Retinal pigment epithelial cell (primary cell): ENCODE data around the gene DCLK1.

Experiments used
- DNase-seq: peaks from one replicate; pipeline ENCODE4 v3.0.0-alpha.2; 2010; ENCODE audit warnings: low read depth
- H3K4me3 ChIP-seq: 2 replicates; pipeline ENCODE4 v1.5.1; 2011; ENCODE audit warnings: mild to moderate bottlenecking, low read length, control low read depth, moderate library complexity
- CTCF ChIP-seq: conservative IDR thresholded peaks from 2 replicates; pipeline ENCODE4 v1.5.1; 2011; ENCODE audit warnings: low read depth, low read length, control low read depth, inconsistent platforms

The DCLK1 gene

GRCh38 chr13:35761440-35762252, 369.5 kb downstream of the DCLK1 start:
- H3K4me3 ChIP-seq: no peak overlapping the region
- no peak for DNase-seq
- no peak for TF ChIP-seq CTCF

GRCh38 chr13:35760735-35761281, 370.4 kb downstream of the DCLK1 start:
- no peak for TF ChIP-seq CTCF
- DNase-seq: no peak

GRCh38 chr13:35747594-35747993, 383.6 kb downstream of the DCLK1 start:
- DNase-seq: no peak
- no peak for TF ChIP-seq CTCF
- no peak overlapping the region for H3K4me3 ChIP-seq

More at GRCh38 chr13:35760735-35761281, 370.4 kb downstream of the DCLK1 start:
- no peak overlapping the region for H3K4me3 ChIP-seq

- no peak for TF ChIP-seq CTCF
- no peak for DNase-seq
- H3K4me3 ChIP-seq: no peak overlapping the region
These were observed 386.5 kb downstream of the DCLK1 start for GRCh38 chr13:35744566-35745178.

- no peak for DNase-seq
- no peak overlapping the region for H3K4me3 ChIP-seq
- no peak for TF ChIP-seq CTCF
These were observed 387.0 kb downstream of the DCLK1 start for GRCh38 chr13:35744144-35744543.

- no peak overlapping the region for H3K4me3 ChIP-seq
- DNase-seq: no peak
- no peak for TF ChIP-seq CTCF
These were observed 388.0 kb downstream of the DCLK1 start for GRCh38 chr13:35743165-35743564.

- TF ChIP-seq CTCF: no peak
These were observed 389.5 kb downstream of the DCLK1 start for GRCh38 chr13:35741657-35742056.

More at GRCh38 chr13:35741657-35742056, 389.5 kb downstream of the DCLK1 start:
- no peak for DNase-seq
- H3K4me3 ChIP-seq: no peak overlapping the region
